HCT116 (cell line): Measurements from ENCODE around the gene SERINC3. TPM values are rescaled to one million over a fixed set of nuclear protein-coding genes. Genes with fewer than 3 reads are reported as not detected.

Experiments used
- ATAC-seq: fragments of 200-7000 bp; cut with Tn5 transposase; 2 replicates; pipeline ENCODE4 v1.9.1; 2020; ENCODE audit warnings: mild to moderate bottlenecking, moderate library complexity
- BruUV-seq: library from RNA; stranded (reverse); fragments of 400-500 nt; replicated peaks from 2 replicates; lab custom pipeline; 2021; lab: Mats Ljungman, UMichigan
- CTCF ChIA-PET: fragments of 300-600 bp; sonication (Branson Sonifier 250); formaldehyde crosslinking; loops from one replicate; lab custom pipeline; 2021; ENCODE audit warnings: antibody characterized with exemption; lab: Charles Lee
- POLR2A ChIA-PET: fragments of 300-600, 350-600 bp; sonication (Branson Sonifier 250); formaldehyde crosslinking; loops from one replicate; lab custom pipeline; 2021; ENCODE audit warnings: antibody characterized with exemption; lab: Charles Lee
- RAD21 ChIA-PET, 2 experiments: fragments of 300-600 bp; sonication (Branson Sonifier 250); formaldehyde crosslinking; loops; one replicate each; lab custom pipeline; 2023; ENCODE audit warnings: low total read pairs in 2 of 2; ENCODE audit not compliant: uncharacterized antibody in 2 of 2, unreplicated experiment in 2 of 2, low non-redundant PET in 1 of 2; lab: Charles Lee
- DNase-seq: peaks from one replicate; pipeline ENCODE4 v3.0.0-alpha.2; 2010; ENCODE audit warnings: low read depth, low spot score
- H2AFZ ChIP-seq: fragments of 200-600 bp; shearing (Covaris generic), sonication (generic); 2 replicates; pipeline ENCODE4 v1.6.1; 2017; ENCODE audit warnings: low read depth, mixed run types, mixed read lengths, antibody characterized with exemption, low read length; ENCODE audit not compliant: poor library complexity, severe bottlenecking
- H3K27ac ChIP-seq: 2 replicates; pipeline ENCODE4 v1.5.1; 2012; ENCODE audit warnings: low read depth, low read length
- H3K27me3 ChIP-seq: fragments of 200-600 bp; sonication (generic); 2 replicates; pipeline ENCODE4 v1.6.1; 2016; ENCODE audit warnings: mixed run types, low read length, mixed read lengths; ENCODE audit not compliant: insufficient read depth
- H3K36me3 ChIP-seq, 2 experiments: fragments of 200-500 bp in 1 of 2; fragments of 200-600 bp in 1 of 2; sonication (Bioruptor generic) in 1 of 2; sonication (generic) in 1 of 2; 2 replicates each; pipeline versions ENCODE4 v1.5.1 to v1.6.1; 2014 to 2016; ENCODE audit warnings: low read length in 2 of 2, inconsistent platforms in 1 of 2, mixed read lengths in 1 of 2, mixed run types in 1 of 2; ENCODE audit not compliant: insufficient read depth in 2 of 2, control insufficient read depth in 1 of 2
- H3K4me1 ChIP-seq, 2 experiments: fragments of 200-600 bp in 1 of 2; sonication (generic) in 1 of 2; 2 replicates each; pipeline versions ENCODE4 v1.5.1 to v1.6.1; 2012 to 2017; ENCODE audit warnings: low read length in 2 of 2, inconsistent platforms in 1 of 2, mild to moderate bottlenecking in 1 of 2, mixed read lengths in 1 of 2, mixed run types in 1 of 2, moderate library complexity in 1 of 2; ENCODE audit not compliant: insufficient read depth in 2 of 2, control insufficient read depth in 1 of 2
- H3K4me2 ChIP-seq: fragments of 200-600 bp; sonication (generic); 2 replicates; pipeline ENCODE4 v1.6.1; 2017; ENCODE audit warnings: mixed run types, low read length, mixed read lengths
- H3K4me3 ChIP-seq, 2 experiments: fragments of 200-600 bp in 1 of 2; sonication (generic) in 1 of 2; replicated peaks in 1 of 2; 2 replicates each; pipeline ENCODE4 v1.5.1; 2011 to 2016; ENCODE audit warnings: low read length in 2 of 2, control low read depth in 1 of 2, low read depth in 1 of 2, mild to moderate bottlenecking in 1 of 2, mixed read lengths in 1 of 2, mixed run types in 1 of 2
- H3K79me2 ChIP-seq: fragments of 200-600 bp; sonication (generic); 2 replicates; pipeline ENCODE4 v1.6.1; 2017; ENCODE audit warnings: mild to moderate bottlenecking, mixed run types, low read length, moderate library complexity, mixed read lengths; ENCODE audit not compliant: insufficient read depth
- H3K9ac ChIP-seq: fragments of 200-600 bp; sonication (generic); 2 replicates; pipeline ENCODE4 v1.6.1; 2016; ENCODE audit warnings: low read length, mixed read lengths
- H3K9me2 ChIP-seq: fragments of 200-600 bp; sonication (generic), shearing (Covaris generic); 2 replicates; pipeline ENCODE4 v1.6.1; 2017; ENCODE audit warnings: mixed run types, mild to moderate bottlenecking, moderate library complexity; ENCODE audit not compliant: insufficient read depth
- H3K9me3 ChIP-seq, 2 experiments: fragments of 200-500 bp in 1 of 2; fragments of 200-600 bp in 1 of 2; sonication (Bioruptor generic) in 1 of 2; sonication (generic) in 1 of 2; 2 replicates each; pipeline ENCODE4 v1.6.1; 2014 to 2017; ENCODE audit warnings: low read length in 2 of 2, mixed read lengths in 2 of 2, inconsistent platforms in 1 of 2, low read depth in 1 of 2, mild to moderate bottlenecking in 1 of 2, mixed run types in 1 of 2, moderate library complexity in 1 of 2; ENCODE audit not compliant: control insufficient read depth in 1 of 2, insufficient read depth in 1 of 2
- H4K20me1 ChIP-seq: fragments of 200-600 bp; sonication (generic), shearing (Covaris generic); 2 replicates; pipeline ENCODE4 v1.6.1; 2017; ENCODE audit warnings: mixed run types, mild to moderate bottlenecking, moderate library complexity; ENCODE audit not compliant: insufficient read depth
- ATF3 ChIP-seq: IDR thresholded peaks from 2 replicates; pipeline ENCODE4 v1.6.1; 2012
- CTCF ChIP-seq, 3 experiments: fragments of 200-600 bp in 1 of 3; sonication (generic) in 1 of 3; IDR thresholded peaks in 2 of 3; conservative IDR thresholded peaks in 1 of 3; 2 replicates each; pipeline ENCODE4 v1.5.1; 2012 to 2017; ENCODE audit warnings: low read depth in 2 of 3, low read length in 2 of 3, antibody characterized with exemption in 1 of 3, borderline replicate concordance in 1 of 3, control low read depth in 1 of 3, mild to moderate bottlenecking in 1 of 3, mixed read lengths in 1 of 3, mixed run types in 1 of 3, moderate library complexity in 1 of 3; ENCODE audit not compliant: insufficient read depth in 1 of 3
- RAD21 ChIP-seq: IDR thresholded peaks from 2 replicates; pipeline ENCODE4 v1.6.1; 2012; ENCODE audit warnings: low read depth, mild to moderate bottlenecking
- REST ChIP-seq: IDR thresholded peaks from 2 replicates; pipeline ENCODE4 v1.6.1; 2012; ENCODE audit warnings: low read depth
- intact Hi-C: fragments of 100-400 bp; cut with micrococcal nuclease; formaldehyde crosslinking; loops from 2 replicates; pipeline ENCODE4 v1.10.0; 2022
- total RNA-seq: library from RNA; stranded (reverse); gene quantifications from one replicate; pipeline ENCODE4 v1.2.1, GENCODE V29; 2021; ENCODE audit not compliant: unreplicated experiment

Gene SERINC3
- total RNA-seq, 1 experiment from 2014 or later, result 56.8 TPM

- ATAC-seq (no peak), DNase-seq (no peak)
- Histone ChIP-seq H3K36me3 (no peaks in the 10 kb centered on the region), H3K9ac (no peak overlapping the region), H3K9me3 (no peaks in the 10 kb centered on the region), H3K4me1 (peaks cover 3 to 11% of the 10 kb centered on the region in 2 experiments; a peak in 2 of 4 replicates), H3K27ac (no peak overlapping the region), H2AFZ (no peak overlapping the region), H3K9me2 (no peaks in the 10 kb centered on the region), H3K4me2 (no peak overlapping the region), H3K27me3 (no peaks in the 10 kb centered on the region), H3K4me3 (no peak overlapping the region), H3K79me2 (peaks cover 7% of the 10 kb centered on the region; the same call in 1 of the 2 replicates), H4K20me1 (no peaks in the 10 kb centered on the region)
- no TSS peak for BruUV-seq
- ChIA-PET RAD21 (interaction anchor here (1.1 to 1.4 kb wide), 2 partner anchors 254 kb away, joined by 3 read pairs; no protein-coding TSS in a partner anchor), POLR2A (interaction anchor here (1.3 kb wide), 1 partner anchor 254 kb away, joined by 3 read pairs; no protein-coding TSS in a partner anchor), CTCF (interaction anchor here (0.7 to 2.7 kb wide), 6 partner anchors 83 to 362 kb away, joined by 3 to 22 read pairs (median 4); no protein-coding TSS in a partner anchor)
- TF ChIP-seq CTCF (IDR thresholded peaks at IDR 0.05 in 2 of 3, conservative IDR thresholded peaks at IDR 0.05 in 1 of 3; ENCODE audit: borderline replicate concordance in 1 of 3, insufficient read depth in 1 of 3, low read depth in 2 of 3, low read length in 2 of 3) (peak; percentile 32 to 40 (median 36); a peak in 3 of 6 replicates), RAD21 (peak; percentile 68), REST (no peak), ATF3 (no peak)
- intact Hi-C loops, result no loop called here
Measured at GRCh38 chr20:44471481-44471882, 50.4 kb downstream of the SERINC3 start.
